NCI-H1417 treated with DMSO at 0.1 percent for 48 hours (cell line): ENCODE measurements around the gene ATP10A.

Experiments
- DNase-seq: peaks from one replicate; lab custom pipeline; 2025; lab: John Stamatoyannopoulos, UW

ATP10A gene

DNA sequence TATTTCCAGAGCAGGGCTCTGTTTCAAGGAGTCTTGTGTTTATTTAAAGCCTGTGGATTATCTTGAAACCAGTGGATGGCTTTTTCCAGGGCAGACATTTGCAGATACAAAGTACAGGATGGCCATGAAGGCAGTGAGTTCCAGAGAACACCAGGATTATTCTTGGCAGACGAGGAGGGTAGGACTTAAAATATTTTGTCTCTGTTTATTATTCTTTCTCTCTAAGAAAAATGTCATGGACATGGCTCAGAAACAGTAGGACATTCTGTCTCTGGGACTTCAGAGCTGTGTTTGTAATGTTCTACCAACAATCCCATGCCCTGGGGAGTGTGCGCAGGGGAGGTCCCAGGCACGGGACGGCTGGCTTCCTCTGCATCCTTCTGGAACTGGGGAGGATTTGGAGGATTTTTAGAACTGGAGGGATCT is 125.9 kb downstream of the ATP10A start:
- no peak for DNase-seq

DNA sequence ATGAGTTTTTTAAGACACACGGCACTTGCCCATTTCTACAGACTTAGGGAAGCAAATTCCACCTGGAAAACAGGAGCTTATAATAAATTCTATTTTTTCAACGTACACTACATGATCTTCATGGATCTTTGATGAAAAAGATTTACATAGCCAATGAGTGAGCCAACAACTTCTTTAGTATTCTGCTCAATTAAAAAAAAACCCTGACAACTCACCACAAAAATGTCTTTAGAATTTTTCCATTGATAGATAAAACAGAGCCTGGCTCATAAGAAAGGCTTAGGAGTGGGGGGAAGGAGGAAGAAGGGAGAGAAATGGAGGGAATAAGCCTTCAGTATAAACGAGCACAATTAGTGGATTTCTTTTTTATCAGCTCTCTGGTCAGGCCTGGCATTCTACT is 126.7 kb downstream of the ATP10A start:
- no peak for DNase-seq

- no peak for DNase-seq
Measured at GRCh38 chr15:25735550-25736384, 127.4 kb downstream of the ATP10A start.

- no peak for DNase-seq
Measured at GRCh38 chr15:25734680-25735355, 128.3 kb downstream of the ATP10A start.

DNA sequence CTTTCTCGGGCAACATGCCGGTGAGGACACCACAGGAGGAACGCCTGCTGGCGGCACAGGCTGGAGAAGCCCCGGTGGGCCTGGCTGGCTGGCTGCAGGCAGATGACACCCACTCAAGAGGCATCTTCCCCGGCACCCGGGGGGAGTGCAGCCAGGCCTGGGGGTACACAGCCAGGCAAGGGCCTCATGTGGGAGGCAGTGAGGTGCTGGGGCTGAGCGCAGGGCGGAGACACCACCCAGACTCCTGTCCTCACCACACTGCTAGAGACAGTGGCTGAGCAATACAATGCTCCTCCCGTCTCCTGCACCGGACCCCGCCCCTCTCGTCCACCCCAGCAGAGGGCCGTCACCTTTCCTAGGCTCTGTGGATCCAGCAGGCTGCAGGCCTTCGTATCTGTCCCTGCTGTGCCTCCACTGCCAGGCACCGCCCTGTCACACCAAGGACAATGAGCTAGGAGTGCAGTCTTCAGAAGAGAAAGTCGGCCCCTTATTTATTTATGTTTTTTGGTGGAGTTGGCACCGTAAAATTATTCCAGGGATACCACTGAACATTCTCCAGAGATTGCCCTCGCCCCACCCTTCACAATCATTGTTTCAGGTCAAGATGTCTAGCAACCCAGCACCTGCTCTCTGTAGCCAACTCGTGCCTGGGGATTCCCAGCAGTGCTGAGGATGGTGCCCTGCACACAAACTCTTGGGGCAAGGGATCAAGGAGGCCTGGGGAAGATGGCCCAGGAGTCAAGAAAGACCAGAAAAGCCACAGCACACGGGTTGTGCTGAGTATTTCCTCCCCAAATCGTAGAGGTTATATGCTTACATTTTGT is 129.1 kb downstream of the ATP10A start:
- no peak for DNase-seq

DNA sequence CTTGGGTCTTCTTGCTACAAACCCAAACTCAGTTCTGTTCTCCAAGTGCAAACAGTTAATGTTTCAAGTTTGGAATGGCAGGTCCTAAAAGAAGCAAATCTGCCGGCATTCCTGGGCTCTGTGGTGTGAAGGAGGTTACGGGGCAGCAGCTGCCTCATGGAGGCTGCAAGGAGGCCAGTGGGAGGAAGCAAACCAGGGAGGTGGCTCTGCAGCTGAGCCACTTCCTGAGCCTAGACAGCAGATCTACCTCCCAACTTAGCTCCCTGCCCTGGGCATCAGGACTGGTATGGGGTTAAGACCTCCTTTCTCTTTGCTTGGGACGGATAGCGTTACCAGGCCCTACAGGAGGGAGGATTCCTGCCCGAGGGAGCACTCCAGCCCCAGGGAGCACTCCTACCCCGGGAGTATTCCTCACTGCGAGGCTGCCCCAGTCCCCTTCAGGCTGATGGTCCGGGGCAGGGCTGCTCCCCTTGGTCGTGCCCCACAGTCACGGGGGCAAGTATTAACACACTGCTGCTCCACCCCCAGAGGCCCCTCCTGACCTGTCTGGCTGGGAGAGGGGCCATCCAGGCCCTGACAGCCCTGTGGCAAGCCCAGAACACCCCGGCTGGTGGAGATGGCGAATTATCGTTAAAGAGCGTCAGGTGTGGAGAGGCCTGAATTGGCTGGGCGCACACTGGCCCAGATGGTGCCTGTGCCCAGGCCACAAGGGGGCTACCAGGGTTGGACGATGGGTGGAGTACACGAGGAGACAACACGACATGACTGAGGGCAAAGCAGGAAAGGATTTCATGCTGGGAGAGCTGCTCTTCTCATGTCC is 129.9 kb downstream of the ATP10A start:
- DNase-seq: no peak

DNA sequence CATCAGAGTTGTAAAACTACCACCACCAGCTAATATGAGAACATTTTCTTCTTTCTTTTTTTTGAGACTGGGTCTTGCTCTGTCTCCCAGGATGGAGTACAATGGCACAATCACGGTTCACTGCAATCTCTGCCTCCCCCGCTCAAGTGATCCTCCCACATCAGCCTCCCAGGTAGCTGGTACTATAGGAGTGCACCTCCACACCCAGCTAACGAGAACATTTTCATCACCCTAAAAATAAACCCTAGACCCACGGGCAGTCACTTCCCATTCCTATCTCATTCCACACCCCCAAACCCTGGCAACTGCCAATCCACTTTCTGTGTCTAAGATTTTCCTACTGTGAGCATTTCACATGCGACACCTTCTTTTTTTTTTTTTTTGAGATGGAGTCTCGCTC is 130.9 kb downstream of the ATP10A start:
- DNase-seq: no peak

GRCh38 chr15:25731411-25731810 is 131.7 kb downstream of the ATP10A start:
- no peak for DNase-seq

DNA sequence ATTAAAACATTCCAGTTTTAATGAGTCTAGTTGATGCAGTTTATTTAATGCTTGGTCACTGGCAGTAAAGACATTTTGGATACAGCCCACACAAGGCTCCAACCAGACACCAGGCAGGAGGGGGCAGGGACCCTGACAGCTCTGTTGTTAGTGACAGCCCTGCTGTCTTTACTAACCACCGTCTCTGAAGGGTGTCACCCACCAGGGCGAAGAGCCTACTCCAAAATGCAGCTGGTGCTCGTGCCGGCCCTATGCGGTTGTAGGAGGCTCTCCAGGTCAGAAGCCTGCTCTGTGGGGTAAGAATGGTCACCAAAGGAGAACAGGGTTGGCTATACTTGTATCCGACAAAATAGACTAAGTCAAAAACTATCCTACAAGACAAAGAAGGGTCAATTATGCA is 132.2 kb downstream of the ATP10A start:
- no peak for DNase-seq

DNA sequence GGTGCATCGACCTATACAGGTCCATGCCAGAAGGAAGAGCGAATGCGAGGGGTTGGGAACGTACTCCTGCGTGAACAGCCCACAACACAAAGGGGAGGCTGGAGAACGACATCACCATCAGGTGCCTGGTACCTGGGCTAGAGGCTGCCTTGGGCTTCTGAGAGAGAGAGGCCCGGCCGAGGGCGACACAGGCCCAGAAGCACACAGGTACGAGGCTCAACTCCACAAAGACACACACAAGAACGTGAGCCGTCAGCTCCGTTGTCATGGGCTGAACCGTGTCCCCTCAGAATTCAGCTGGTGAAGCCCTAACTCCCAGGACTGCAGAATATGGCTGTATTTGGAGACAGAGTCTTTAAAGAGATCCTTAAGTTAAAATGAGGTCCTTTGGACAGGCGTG is 134.3 kb downstream of the ATP10A start:
- no peak for DNase-seq

- no peak for DNase-seq
Measured at GRCh38 chr15:25727867-25728600, 135.1 kb downstream of the ATP10A start.

GRCh38 chr15:25727116-25727515 is 136.0 kb downstream of the ATP10A start:
- DNase-seq: no peak

DNA sequence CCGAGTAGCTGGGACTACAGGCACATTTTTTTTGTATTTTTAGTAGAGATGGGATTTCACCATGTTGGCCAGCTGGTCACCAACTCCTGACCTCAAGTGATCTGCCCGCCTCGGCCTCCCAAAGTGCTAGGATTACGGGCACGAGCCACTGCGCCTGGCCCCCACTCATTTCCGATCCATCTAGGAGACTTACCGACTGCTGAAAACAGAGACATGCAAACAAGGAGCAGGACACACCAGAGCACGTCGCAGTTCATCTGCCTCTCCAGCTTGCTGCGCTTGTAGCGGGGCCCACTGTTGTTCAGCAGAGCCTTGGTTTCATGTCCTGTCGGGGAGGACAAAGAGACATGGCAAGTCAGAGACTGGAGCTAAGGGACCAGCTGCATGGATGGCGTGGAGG is 137.4 kb downstream of the ATP10A start:
- no peak for DNase-seq

DNA sequence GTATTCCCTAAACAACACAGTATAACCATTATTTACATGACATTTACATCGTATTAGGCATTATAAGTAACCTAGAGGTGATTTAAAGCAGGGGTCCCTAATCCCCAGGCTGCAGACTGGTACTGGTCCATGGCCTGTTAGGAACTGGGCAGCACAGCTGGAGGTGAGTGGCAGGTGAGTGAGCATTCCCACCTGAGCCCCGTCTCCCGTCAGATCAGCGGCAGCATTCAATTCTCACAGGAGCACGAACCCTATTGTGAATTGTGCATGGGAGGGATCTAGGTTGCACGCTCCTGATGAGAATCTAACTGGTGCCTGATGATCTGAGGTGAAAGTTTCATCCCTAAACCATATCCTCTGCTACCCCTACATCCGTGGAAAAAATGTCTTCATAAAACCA is 138.2 kb downstream of the ATP10A start:
- no peak for DNase-seq

DNA sequence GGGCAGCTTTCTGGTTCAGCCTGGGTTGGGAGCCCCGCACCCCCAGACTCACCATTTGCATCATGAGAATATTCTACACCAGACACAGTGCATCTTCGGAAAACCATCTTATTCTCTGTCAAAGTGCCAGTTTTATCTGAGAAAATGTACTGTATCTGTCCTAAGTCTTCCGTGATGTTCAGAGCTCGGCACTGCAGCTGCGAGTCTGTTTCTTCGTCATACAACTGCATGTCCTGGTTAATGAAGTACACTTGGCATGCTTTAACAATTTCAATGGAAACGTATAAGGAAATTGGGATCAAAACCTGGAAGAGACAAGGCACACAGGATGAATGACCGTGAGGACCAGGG is 141.5 kb downstream of the ATP10A start:
- no peak for DNase-seq

DNA sequence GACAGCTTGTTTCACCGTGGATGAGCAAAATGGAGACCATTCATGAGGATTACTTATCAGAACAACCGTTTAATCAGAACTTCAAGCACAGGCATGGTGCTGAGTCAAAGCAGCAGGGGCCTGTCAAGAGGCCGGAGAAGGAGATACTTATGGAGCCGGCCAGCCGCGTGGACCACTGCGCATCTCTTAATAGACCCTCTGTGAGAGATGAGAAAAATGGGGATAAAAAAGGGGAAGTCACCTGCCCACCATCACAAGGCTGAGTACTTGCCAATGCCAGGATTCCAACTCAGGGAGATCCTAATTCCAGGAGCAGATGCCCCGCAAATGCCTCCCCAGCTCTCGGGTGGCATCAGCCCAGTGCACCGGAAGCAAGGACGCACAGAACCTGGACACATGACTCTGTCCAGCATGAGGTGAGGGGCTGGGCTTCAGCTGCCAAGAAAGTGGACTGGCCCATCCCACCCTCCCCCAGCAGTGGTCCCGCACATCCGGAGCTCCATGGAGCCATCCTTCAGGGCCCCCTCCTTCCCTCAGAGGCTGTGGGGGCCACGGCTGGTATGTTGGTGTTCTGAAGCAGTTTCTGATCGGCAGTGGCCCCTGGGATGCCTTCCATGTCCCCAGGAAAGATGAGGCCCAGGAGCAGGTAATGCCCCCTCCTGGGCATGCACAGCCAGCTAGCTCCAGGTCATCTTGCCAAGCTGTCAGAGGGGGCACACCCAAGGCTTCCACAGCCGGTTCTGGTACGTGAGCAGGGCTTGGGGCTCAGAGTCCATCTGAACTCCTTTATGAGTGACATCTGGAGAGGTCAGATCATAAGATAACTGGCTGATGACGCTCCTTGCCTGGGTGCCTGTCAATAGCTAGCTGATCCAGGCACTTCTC is 143.8 kb downstream of the ATP10A start:
- no peak for DNase-seq

DNA sequence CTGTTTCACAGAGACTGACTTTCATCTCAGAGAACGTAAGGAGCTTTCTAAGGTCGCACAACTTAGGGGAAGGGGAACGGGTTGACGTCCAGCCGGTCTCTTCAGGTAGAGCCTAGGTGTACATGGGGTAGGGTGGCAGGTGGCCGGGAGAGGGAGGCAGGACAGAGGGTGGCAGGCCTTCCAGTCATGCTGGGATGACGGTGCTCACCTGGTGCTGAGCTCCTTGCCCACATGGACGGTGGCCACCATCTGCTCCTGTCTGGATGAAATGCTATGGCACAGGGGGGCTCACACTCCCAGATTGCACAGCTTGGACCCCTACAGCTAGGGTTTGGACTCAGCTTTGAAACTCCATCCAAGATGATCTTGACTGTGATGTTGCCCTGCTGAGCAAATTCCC is 144.5 kb downstream of the ATP10A start:
- DNase-seq: no peak

GRCh38 chr15:25718169-25718536 is 145.0 kb downstream of the ATP10A start:
- no peak for DNase-seq

DNA sequence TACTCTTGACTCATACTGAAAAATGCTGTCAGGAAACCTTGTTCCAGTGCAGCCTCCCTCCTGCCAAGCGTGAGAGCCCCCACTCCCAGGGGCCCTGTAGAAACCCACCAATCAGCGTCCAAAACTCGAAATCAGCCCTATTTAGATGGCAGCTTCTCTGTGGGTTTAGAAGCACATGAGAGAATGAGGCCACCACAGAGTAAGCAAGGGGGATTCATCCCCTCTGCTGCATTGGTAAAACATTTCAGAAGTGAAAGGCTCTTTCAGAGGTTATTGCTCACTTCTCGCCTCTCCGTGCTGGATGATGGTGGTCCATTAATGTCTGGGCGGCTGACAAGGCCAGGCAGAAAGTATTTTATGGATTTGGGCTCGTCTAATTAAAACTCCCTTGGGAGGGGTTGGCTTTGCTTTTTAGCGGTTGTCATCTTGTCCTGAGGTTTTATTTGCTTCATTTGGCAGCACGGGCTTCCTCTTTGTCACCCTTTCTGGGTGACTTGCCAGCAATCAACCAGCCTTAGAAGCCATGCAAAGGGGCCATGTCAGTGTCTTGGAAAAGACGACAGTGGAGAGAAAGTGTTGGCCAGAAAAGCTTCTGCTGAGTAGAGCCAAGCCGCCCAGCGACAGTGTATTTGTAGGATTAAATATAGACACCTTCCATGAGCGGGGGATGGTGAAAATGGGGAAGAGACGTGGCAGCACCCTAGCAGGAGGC is 145.5 kb downstream of the ATP10A start:
- DNase-seq: no peak

- DNase-seq: no peak
Measured at GRCh38 chr15:25717127-25717456, 146.0 kb downstream of the ATP10A start.
